LNCaP clone FGC (cell line): ENCODE data around the gene ADARB1.

Experiments used
- DNase-seq: peaks from one replicate; pipeline ENCODE4 v3.0.0-alpha.2; 2011; ENCODE audit warnings: low read depth
- H3K4me3 ChIP-seq: 2 replicates; pipeline ENCODE4 v1.5.1; 2011; ENCODE audit warnings: mild to moderate bottlenecking, low read depth, low read length, control low read depth
- TF ChIP-seq, protein P1 (sequence below): IDR thresholded peaks from 2 replicates; pipeline ENCODE4 v1.5.1; 2012; ENCODE audit warnings: mild to moderate bottlenecking; ENCODE audit not compliant: control insufficient read depth, insufficient read depth; ENCODE audit errors: extremely low read depth

The ADARB1 gene

DNA sequence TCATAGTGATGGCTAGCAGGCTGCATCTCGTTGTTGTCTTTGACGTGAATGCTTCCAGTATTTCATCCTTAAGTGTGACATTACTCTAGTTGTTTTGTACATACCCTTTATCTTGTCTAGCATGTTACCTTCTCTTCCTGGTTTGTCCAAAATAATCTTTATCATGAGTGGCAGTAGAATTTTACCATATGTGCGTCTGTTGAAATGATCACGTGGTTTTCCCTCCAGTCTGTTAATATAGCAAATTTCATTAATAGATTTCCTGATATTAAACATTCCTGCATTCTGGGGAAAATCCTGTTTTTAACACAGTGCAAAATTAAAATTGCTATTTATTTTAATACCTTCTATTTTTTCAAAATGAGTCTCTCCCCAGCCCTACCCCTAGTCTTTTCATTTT, 15.6 kb downstream of the ADARB1 start:
- no peak for DNase-seq
- H3K4me3 ChIP-seq = no peak overlapping the region
- TF ChIP-seq, protein P1, sequence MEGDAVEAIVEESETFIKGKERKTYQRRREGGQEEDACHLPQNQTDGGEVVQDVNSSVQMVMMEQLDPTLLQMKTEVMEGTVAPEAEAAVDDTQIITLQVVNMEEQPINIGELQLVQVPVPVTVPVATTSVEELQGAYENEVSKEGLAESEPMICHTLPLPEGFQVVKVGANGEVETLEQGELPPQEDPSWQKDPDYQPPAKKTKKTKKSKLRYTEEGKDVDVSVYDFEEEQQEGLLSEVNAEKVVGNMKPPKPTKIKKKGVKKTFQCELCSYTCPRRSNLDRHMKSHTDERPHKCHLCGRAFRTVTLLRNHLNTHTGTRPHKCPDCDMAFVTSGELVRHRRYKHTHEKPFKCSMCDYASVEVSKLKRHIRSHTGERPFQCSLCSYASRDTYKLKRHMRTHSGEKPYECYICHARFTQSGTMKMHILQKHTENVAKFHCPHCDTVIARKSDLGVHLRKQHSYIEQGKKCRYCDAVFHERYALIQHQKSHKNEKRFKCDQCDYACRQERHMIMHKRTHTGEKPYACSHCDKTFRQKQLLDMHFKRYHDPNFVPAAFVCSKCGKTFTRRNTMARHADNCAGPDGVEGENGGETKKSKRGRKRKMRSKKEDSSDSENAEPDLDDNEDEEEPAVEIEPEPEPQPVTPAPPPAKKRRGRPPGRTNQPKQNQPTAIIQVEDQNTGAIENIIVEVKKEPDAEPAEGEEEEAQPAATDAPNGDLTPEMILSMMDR = no peak

DNA sequence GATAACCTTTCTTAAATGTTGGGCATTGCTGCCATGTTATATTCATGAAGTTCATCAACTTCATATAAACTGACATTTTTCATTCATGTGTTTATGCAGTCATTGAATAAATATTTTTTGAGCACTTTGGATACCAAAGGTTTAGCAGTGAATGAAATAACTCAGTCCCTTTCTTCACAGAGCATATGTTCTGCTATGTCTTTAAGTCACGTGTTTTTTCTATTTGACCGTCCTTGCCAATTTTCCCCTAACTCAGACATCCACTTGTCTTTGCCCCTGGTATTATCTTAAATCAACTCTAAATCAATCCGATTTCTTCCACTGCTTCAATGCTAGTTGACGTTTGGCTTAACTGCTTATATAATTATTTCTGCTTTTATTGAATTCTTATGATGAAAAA, 16.6 kb downstream of the ADARB1 start:
- TF ChIP-seq, protein P1 = no peak
- no peak overlapping the region for H3K4me3 ChIP-seq
- no peak for DNase-seq

DNA sequence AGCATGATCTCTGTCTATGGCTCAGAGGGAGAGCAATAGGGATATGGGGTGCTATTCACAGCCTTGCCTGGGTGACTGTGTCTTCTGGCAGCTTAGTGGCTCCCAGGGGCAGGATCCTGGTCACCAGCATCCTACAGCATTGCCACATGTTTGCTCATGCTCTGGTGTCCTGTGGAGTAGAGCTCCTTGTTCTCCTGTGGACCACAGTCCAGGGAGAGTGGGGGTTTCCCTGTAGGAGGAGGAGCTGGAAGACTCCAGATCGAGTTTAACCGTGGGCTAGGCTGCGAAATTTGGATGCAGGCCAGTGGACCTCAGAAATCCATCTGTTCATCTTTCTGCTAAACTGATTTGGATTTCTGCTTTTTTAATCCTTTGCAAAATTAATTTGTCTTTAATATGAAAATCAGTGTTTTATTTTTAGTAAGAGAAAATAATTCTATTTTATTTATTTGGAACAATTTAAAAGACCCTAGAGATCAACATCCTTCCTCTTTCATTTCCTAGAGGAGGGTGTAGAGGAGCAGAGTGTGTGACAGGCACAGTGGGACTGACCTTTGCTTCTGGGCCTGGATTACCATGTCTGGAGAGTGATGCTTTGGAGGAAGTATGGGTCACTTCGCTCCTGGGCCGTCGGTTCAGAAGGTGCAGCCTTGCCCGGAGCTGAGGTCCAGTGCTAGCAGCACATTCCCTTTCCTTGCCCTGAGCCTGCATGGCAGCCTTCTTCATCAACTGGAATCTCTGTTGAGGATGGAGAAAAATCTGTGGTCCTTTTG, 17.4 kb downstream of the ADARB1 start:
- DNase-seq = no peak
- TF ChIP-seq, protein P1 = no peak
- H3K4me3 ChIP-seq = no peak overlapping the region

DNA sequence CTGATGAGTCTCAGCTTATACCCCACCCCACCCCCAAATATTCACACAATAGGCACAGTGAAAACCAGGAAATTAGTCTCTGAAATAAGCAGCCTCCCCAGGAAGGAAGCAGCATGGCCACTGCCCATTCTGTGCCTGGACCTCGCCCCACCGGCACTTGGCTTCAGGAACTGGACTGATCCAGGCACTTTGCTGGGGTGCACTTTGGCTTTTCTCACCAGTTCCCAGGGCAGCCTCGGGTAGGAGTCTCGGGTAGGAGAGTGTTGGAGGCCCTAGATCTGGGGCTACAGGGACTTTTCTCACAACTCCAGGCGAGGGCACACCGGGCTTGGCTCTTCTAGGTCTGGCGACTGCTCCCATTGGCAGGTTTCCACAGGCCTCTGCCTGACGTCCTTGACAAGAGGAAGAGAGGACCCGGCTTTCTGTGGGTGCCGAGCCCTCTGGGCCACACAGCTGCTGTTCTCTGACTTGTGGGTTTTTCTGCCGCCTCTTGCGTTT, 18.7 kb downstream of the ADARB1 start:
- TF ChIP-seq, protein P1 = no peak
- no peak for DNase-seq
- H3K4me3 ChIP-seq = no peak overlapping the region

DNA sequence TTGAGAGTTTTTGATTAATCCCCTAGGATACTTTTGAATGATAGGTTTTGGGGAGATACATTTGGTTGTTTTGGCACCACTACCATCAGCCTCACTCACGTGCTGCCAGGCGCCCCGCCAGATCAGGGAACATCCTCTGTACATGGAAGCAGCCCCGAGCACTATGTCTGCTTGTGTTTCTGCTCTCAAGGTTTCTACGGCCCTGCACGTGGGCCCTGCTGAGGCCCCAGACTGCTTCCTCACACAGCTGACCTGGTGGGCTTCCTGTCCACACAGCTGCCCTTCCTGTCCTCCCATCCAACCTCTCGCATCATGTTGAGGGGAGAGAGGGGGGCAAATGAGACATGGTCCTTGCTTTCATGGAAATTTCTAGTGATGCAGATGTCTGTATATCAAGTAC, 20.0 kb downstream of the ADARB1 start:
- DNase-seq = no peak
- H3K4me3 ChIP-seq = no peak overlapping the region
- TF ChIP-seq, protein P1 = no peak

DNA sequence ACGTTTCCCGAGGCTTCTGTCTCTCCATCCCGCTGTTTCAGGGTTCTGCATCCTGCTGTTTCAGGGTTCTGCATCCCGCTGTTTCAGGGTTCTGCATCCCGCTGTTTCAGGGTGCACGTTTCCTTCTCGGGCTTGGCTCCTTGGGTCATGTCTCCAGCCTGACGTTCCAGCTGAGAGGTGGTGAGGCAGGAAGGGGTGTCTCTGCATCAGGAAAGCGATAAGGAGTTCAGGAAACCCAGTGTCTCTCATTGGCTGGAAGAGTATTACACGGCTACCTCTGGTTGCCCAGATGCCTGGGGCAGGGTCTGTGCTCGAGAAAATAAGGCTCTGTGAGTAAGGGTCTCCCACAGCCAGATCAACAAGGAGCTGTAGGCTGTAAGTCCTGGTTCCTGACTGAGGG, 21.1 kb downstream of the ADARB1 start:
- DNase-seq = no peak
- TF ChIP-seq, protein P1 = no peak
- no peak overlapping the region for H3K4me3 ChIP-seq

DNA sequence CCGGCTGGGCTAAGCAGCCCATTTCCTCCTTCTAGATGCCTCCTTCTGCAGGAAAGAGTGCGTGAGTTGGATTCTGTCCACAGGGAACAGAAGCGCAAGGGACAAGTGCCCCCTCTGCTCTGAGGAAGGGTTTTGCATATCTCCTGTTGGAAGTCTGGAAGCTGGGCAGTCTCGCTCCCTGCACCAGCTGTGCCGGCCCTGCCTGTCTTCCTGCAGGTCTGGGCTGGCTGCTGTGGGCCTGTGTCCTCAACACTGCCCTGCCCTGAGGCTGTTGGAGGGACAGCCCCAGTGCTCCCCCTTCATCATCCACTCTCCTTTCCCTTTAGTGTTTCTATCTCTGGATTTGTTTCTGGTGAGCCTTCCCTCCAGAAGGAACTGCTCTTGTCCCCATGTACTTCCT, 21.8 kb downstream of the ADARB1 start:
- no peak overlapping the region for H3K4me3 ChIP-seq
- no peak for DNase-seq
- TF ChIP-seq, protein P1 = no peak
